AG08396 (cell line): Measurements from ENCODE around the gene ABCA3.
A peak's percentile ranks its signal among the peaks of the same experiment; 100 is the strongest.
"Not testable (repeated sequence)": the region's sequence is repeated elsewhere in the genome, so short reads cannot be mapped to it uniquely, and the experiment has no call there.

ENCODE experiments used
- DNase-seq: peaks from one replicate; pipeline ENCODE4 v3.0.0; 2012; ENCODE audit warnings: low spot score, mixed read lengths

ABCA3 gene

GRCh38 chr16:2256531-2257140 lies 83.9 kb downstream of the ABCA3 start:
- DNase-seq, result no peak

- DNase-seq, result no peak
Observed at GRCh38 chr16:2253293-2253692, 87.2 kb downstream of the ABCA3 start.

GRCh38 chr16:2252806-2253148 lies 87.8 kb downstream of the ABCA3 start:
- DNase-seq, result no peak

- DNase-seq, result peak; percentile 100
Observed at GRCh38 chr16:2251296-2252111, 89.0 kb downstream of the ABCA3 start, which contains the start of gene ECI1. TSS of gene ECI1 (minus strand) at chr16:2251587. CDS start at chr16:2251566, 21 bp downstream.

- no peak for DNase-seq
Observed at GRCh38 chr16:2250652-2251295, 89.8 kb downstream of the ABCA3 start.

- DNase-seq, result no peak
Observed at GRCh38 chr16:2246301-2246885, 94.1 kb downstream of the ABCA3 start.

GRCh38 chr16:2244926-2245795 lies 95.4 kb downstream of the ABCA3 start:
- DNase-seq, result no peak

GRCh38 chr16:2244301-2244700 lies 96.2 kb downstream of the ABCA3 start:
- no peak for DNase-seq

- no peak for DNase-seq
Observed at GRCh38 chr16:2243781-2244180, 96.7 kb downstream of the ABCA3 start.

- DNase-seq, result no peak
Observed at GRCh38 chr16:2243031-2243528, 97.4 kb downstream of the ABCA3 start.

- DNase-seq, result no peak
Observed at GRCh38 chr16:2242598-2242997, 97.9 kb downstream of the ABCA3 start.

GRCh38 chr16:2240331-2240730 lies 100.2 kb downstream of the ABCA3 start:
- not testable (repeated sequence) for DNase-seq

- no peak for DNase-seq
Observed at GRCh38 chr16:2238838-2239675, 101.5 kb downstream of the ABCA3 start.

- DNase-seq, result no peak
Observed at GRCh38 chr16:2238150-2238837, 102.2 kb downstream of the ABCA3 start.

GRCh38 chr16:2237493-2238149 lies 102.9 kb downstream of the ABCA3 start:
- peak; percentile 22 for DNase-seq

- no peak for DNase-seq
Observed at GRCh38 chr16:2237102-2237482, 103.4 kb downstream of the ABCA3 start.

GRCh38 chr16:2236337-2237101 lies 104.0 kb downstream of the ABCA3 start, which contains the start of gene DNASE1L2:
TSS of gene DNASE1L2 (plus strand) at chr16:2236444. CDS start at chr16:2236817, 373 bp downstream.
- peak; percentile 75 for DNase-seq

GRCh38 chr16:2235695-2236336 lies 104.7 kb downstream of the ABCA3 start:
- no peak for DNase-seq
